BLaER1 treated with 17β-estradiol and CSF1 and Interleukin-3, amounts not matched to agents 10 nM and 100 nM (cell line): ENCODE results near the gene PRKCA.

Experiments
- H3K27ac ChIP-seq, 11 experiments: shearing (Covaris generic); formaldehyde crosslinking; 2 replicates each; pipeline ENCODE4 v1.8.1; 2022
- H3K27me3 ChIP-seq, 11 experiments: shearing (Covaris generic); formaldehyde crosslinking; 2 replicates each; pipeline ENCODE4 v1.8.1; 2022
- H3K36me3 ChIP-seq, 11 experiments: shearing (Covaris generic); formaldehyde crosslinking; 2 replicates each; pipeline ENCODE4 v1.8.1; 2022
- H3K4me1 ChIP-seq, 10 experiments: shearing (Covaris generic); formaldehyde crosslinking; 2 replicates each; pipeline ENCODE4 v1.8.1; 2022
- H3K4me2 ChIP-seq, 11 experiments: shearing (Covaris generic); formaldehyde crosslinking; 2 replicates each; pipeline ENCODE4 v1.8.1; 2022
- H3K4me3 ChIP-seq, 10 experiments: shearing (Covaris generic); formaldehyde crosslinking; 2 replicates each; pipeline ENCODE4 v1.8.1; 2022
- H3K9ac ChIP-seq, 11 experiments: shearing (Covaris generic); formaldehyde crosslinking; 2 replicates each; pipeline ENCODE4 v1.8.1; 2022
- H3K9me3 ChIP-seq, 11 experiments: shearing (Covaris generic); formaldehyde crosslinking; replicated peaks in 1 of 11; 2 replicates each; pipeline ENCODE4 v1.8.1; 2022
- H4K20me1 ChIP-seq, 11 experiments: shearing (Covaris generic); formaldehyde crosslinking; 2 replicates each; pipeline ENCODE4 v1.8.1; 2022
- Cebpa-rat ChIP-seq, 11 experiments: shearing (Covaris generic); IDR thresholded peaks; 2 replicates each; pipeline ENCODE4 v1.8.1; 2022

The PRKCA gene

DNA sequence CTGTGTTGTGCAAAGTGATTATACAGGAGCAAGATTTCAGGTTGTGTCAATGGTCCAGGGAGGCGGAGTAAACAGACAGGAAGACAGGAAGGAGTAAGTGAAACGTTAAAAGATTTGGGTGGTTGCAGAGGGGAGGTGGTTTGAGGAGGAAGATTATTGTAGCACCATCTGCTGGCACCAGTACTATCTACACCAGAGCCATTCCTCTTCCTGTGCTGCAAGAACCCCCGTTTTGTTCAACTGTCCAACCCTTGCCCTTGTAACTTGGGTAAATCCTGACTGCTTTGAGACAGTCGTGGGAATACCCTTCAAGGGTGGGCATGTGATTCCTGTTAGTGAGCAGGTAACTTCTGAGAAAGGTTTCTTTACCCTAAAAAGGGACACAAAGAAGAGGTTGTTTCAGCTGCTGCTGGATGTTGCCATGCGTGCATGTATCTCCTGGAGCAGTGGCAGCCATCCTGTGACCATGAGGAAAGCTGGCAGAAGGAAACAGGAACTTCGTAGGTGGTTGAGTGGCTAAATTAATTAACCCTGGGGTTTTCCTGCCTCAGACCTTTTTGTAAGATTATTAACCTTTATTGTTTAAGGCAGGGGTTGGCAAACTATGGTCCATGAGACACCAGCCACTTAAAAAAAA lies 124.1 kb downstream of the PRKCA start:
- Histone ChIP-seq H3K36me3 (peaks cover 0 to 21% (median 0%) of the 10 kb centered on the region in 11 experiments; a peak in 3 of 22 replicates), H3K27ac (no peak overlapping the region), H3K4me2 (peak overlapping the region in 2 of 11 experiments; percentile 4 to 13; a peak in 2 of 22 replicates), H3K9me3 (peaks cover 4 to 24% (median 12%) of the 10 kb centered on the region in 11 experiments; a peak in 18 of 22 replicates), H3K9ac (no peak overlapping the region), H4K20me1 (peaks cover 0 to 33% (median 0%) of the 10 kb centered on the region in 11 experiments; a peak in 4 of 22 replicates), H3K4me3 (no peak overlapping the region), H3K27me3 (no peaks in the 10 kb centered on the region), H3K4me1 (peaks cover 0 to 70% (median 11%) of the 10 kb centered on the region in 10 experiments; a peak in 11 of 20 replicates)
- no peak for TF ChIP-seq Cebpa-rat (IDR thresholded peaks at IDR 0.05)

DNA sequence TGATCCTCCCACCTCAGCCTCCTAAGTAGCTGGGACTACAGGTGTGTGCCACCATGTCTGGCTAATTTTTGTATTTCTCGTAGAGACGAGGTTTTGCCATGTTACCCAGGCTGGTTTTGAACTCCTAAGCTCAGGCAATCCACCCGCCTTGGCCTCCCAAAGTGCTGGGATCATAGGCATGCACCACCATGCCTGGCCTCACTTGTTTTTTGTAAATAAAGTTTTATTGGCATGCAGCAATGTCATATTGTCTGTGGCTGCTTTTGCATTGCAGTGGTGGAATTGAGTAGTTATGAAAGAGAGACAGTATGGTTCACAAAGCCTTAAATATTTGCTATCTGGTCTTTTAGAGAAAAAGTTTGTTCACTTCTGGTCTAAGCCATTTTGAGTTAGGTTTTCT lies 124.7 kb downstream of the PRKCA start:
- TF ChIP-seq Cebpa-rat (IDR thresholded peaks at IDR 0.05), result no peak
- Histone ChIP-seq H3K9ac (no peak overlapping the region), H3K4me1 (peaks cover 0 to 70% (median 14%) of the 10 kb centered on the region in 10 experiments; a peak in 11 of 20 replicates), H3K9me3 (peaks cover 4 to 24% (median 12%) of the 10 kb centered on the region in 11 experiments; a peak in 18 of 22 replicates), H3K4me3 (no peak overlapping the region), H3K27me3 (no peaks in the 10 kb centered on the region), H3K27ac (no peak overlapping the region), H3K36me3 (peaks cover 0 to 21% (median 0%) of the 10 kb centered on the region in 11 experiments; a peak in 3 of 22 replicates), H4K20me1 (peaks cover 0 to 38% (median 0%) of the 10 kb centered on the region in 11 experiments; a peak in 4 of 22 replicates), H3K4me2 (no peak overlapping the region)

DNA sequence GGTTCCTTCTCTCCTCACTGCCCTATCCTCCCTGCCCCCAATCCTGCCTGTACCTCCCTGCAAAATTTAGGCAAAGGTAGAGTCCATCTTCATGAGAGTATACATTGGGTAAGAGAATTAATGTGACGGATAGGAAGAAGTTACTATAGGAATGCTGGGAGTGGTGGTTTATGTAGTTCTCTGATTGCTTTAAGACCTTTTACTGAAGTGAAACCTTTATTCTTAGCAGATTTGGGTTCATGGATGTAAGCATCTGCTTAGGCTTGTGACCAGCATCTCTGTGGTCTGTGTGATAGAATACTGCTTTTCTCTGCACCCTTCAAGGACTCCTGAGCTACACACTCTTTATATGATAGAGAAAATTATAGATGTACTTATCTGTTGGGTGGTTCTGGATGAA lies 127.3 kb downstream of the PRKCA start:
- TF ChIP-seq Cebpa-rat (IDR thresholded peaks at IDR 0.05), result no peak
- no peak overlapping the region; a peak in 1 of 22 replicates for H3K9ac ChIP-seq
- peak overlapping the region in 3 of 11 experiments; percentile 43 to 72 (median 56); a peak in 3 of 22 replicates for H3K27ac ChIP-seq
- H3K4me1 ChIP-seq, result peaks cover 10 to 79% (median 26%) of the 10 kb centered on the region in 10 experiments
- no peaks in the 10 kb centered on the region for H3K27me3 ChIP-seq
- H3K36me3 ChIP-seq, result peaks cover 0 to 11% (median 0%) of the 10 kb centered on the region in 11 experiments; a peak in 3 of 22 replicates
- peaks cover 4 to 24% (median 12%) of the 10 kb centered on the region in 11 experiments; a peak in 18 of 22 replicates for H3K9me3 ChIP-seq
- H4K20me1 ChIP-seq, result peaks cover 0 to 54% (median 0%) of the 10 kb centered on the region in 11 experiments; a peak in 2 of 22 replicates
- peak overlapping the region in 3 of 11 experiments; percentile 68 to 90 (median 83); a peak in 7 of 22 replicates for H3K4me2 ChIP-seq
- H3K4me3 ChIP-seq, result no peak overlapping the region

DNA sequence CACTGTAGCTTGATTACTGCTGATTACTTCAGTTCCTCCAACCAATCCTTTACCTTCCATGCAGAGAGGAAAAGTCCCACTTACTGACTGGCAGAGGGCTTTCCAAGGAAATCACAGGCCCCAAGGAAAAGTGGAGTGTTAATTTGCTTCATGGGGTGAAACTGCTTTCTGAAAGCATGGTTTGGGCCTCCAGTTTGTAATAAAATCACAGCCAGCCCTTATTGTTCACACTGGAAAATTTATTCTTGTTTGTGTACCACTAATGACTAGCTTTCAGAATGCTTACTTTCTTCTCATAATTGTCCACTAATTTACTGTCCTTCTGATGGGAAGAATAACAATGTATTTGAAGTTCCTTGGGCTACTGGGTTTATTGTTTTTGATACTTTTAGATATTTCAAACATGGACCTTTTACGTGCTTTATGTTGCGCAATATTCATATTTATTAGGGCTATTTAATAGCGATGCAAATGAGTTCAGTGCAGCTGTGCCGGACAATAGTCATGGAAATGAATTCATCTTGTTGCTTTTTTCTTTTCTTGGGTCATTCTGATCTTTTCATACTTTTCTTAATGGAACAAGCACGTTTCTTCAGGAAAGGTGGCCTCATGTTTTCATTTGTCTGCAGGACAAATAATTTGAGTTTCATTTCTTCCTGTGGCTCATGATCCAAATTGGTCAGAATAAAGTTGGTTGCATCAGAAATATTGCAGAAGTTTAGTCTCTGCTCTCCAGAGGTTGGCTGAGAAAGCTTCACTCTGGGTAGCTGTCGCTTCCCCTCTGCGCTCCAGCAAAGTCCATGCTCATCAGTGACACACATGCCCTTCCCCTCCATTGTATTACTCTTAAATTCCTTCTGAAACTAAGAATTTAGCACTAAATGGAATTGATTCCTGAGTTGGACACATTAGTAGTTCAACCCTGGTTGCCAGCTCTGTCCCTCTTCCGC lies 128.7 kb downstream of the PRKCA start:
- no peaks in the 10 kb centered on the region for H3K27me3 ChIP-seq
- peaks cover 4 to 15% (median 11%) of the 10 kb centered on the region in 11 experiments; a peak in 17 of 22 replicates for H3K9me3 ChIP-seq
- H3K4me1 ChIP-seq, result peaks cover 10 to 87% (median 29%) of the 10 kb centered on the region in 10 experiments
- H3K4me3 ChIP-seq, result no peak overlapping the region
- peak overlapping the region in 3 of 11 experiments; percentile 44 to 72 (median 56); a peak in 6 of 22 replicates for H3K27ac ChIP-seq
- H3K4me2 ChIP-seq, result peak overlapping the region in 5 of 11 experiments; percentile 12 to 90 (median 68); a peak in 8 of 22 replicates
- TF ChIP-seq Cebpa-rat (IDR thresholded peaks at IDR 0.05), result peak in 8 of 11 experiments; percentile 4 to 93 (median 81); a peak in 13 of 22 replicates
- H3K36me3 ChIP-seq, result peaks cover 0 to 5% (median 0%) of the 10 kb centered on the region in 11 experiments; a peak in 1 of 22 replicates
- H4K20me1 ChIP-seq, result peaks cover 0 to 49% (median 0%) of the 10 kb centered on the region in 11 experiments; a peak in 3 of 22 replicates
- peak overlapping the region in 2 of 11 experiments; percentile 16 to 44; a peak in 3 of 22 replicates for H3K9ac ChIP-seq

DNA sequence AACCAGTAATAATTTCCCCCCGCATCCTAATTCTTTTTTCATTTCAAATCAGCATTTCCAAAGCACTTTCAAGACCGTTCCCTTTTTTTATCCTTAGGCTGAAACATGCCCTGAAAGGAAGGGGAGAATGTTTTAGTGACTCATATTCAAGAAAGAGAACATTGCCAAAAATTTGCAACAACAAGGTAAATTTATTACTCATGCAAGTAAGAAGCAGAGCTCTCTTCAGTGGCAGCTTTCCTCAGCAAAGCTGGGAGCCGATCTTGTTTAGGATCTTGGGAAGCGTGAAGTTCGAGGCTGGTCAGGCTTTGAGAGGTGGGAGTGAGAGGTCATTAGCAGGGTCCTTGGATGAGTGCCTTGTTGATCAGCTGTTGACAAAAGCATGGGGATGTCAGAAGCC lies 129.5 kb downstream of the PRKCA start:
- peak overlapping the region in 3 of 11 experiments; percentile 44 to 72 (median 56); a peak in 5 of 22 replicates for H3K27ac ChIP-seq
- H3K4me2 ChIP-seq, result peak overlapping the region in 5 of 11 experiments; percentile 12 to 90 (median 68); a peak in 8 of 22 replicates
- H3K9ac ChIP-seq, result peak overlapping the region in 2 of 11 experiments; percentile 16 to 44; a peak in 3 of 22 replicates
- peaks cover 15 to 90% (median 35%) of the 10 kb centered on the region in 10 experiments for H3K4me1 ChIP-seq
- no peaks in the 10 kb centered on the region for H3K27me3 ChIP-seq
- H3K4me3 ChIP-seq, result no peak overlapping the region
- H4K20me1 ChIP-seq, result peaks cover 0 to 46% (median 0%) of the 10 kb centered on the region in 11 experiments; a peak in 4 of 22 replicates
- H3K9me3 ChIP-seq, result peaks cover 0 to 7% (median 3%) of the 10 kb centered on the region in 11 experiments; a peak in 14 of 22 replicates
- TF ChIP-seq Cebpa-rat (IDR thresholded peaks at IDR 0.05), result no peak
- peaks cover 0 to 4% (median 0%) of the 10 kb centered on the region in 11 experiments; a peak in 1 of 22 replicates for H3K36me3 ChIP-seq

DNA sequence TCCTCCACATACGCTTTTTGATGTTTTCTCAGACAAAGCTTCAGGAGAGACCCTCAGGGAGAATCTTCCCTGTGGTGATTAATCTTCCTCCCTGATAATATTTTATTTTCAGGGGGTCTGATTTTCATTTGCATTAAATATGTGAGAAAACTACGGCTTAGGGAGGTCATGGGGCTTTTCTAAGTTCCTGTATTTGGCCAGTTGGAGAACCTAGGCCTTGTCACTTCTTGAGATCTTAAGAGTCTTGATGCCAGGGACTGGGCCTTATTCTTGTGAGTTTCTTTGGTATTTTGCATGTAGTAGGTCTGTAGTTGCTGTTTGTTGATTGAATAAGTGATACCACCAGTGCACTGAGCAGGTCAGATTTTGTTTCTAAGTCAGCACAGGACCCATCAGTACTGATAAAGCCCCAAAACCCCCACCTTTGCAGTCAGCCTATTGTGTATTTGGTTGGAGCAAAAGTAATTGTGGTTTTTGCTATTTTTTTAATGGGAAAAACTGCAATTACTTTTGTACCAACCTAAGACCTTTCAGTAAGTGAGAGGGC lies 130.1 kb downstream of the PRKCA start:
- Histone ChIP-seq H3K4me2 (peak overlapping the region; percentile 25 to 90 (median 48); a peak in 19 of 22 replicates), H3K36me3 (no peaks in the 10 kb centered on the region; a peak in 1 of 22 replicates)

DNA sequence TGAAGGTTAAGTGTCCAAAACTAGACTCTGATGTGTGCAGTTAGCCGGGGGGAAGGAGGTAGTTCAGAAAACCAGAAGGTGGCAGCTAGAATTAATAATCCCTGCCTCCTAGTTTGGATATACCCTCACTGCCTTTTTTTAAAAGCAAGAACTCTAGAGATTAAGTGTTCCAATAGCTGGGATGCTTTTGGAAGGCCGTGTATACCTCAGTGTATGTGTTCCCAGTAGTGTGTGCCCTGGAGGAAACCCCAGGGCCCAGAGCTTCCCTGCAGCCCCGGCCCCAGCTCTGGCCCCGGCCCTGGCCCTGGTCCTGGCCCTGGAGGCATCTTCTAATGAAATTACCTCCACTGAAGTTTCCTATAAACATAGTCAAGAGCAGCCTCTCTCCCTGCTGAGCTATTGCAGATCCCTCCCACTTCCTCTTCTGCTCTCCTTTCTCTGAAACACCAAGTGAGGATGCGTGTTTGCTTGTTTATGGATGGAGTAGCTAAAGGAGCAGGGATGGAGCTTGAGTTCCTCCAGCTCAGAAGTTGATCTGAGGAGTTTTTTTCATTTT lies 130.7 kb downstream of the PRKCA start:
- no peaks in the 10 kb centered on the region for H3K27me3 ChIP-seq
- peaks cover 25 to 99% (median 46%) of the 10 kb centered on the region in 10 experiments for H3K4me1 ChIP-seq
- peak overlapping the region in 1 of 11 experiments; percentile 16; a peak in 1 of 22 replicates for H3K9ac ChIP-seq
- H3K4me3 ChIP-seq, result no peak overlapping the region
- H3K9me3 ChIP-seq, result no peaks in the 10 kb centered on the region; a peak in 1 of 22 replicates
- H3K27ac ChIP-seq, result peak overlapping the region in 4 of 11 experiments; percentile 1 to 72 (median 50); a peak in 6 of 22 replicates
- peak overlapping the region; percentile 25 to 90 (median 48) for H3K4me2 ChIP-seq
- no peak for TF ChIP-seq Cebpa-rat (IDR thresholded peaks at IDR 0.05)
- peaks cover 0 to 46% (median 0%) of the 10 kb centered on the region in 11 experiments; a peak in 4 of 22 replicates for H4K20me1 ChIP-seq
- H3K36me3 ChIP-seq, result no peaks in the 10 kb centered on the region; a peak in 1 of 22 replicates

More for the DNA sequence above, 130.1 kb downstream of the PRKCA start:
- peaks cover 0 to under 1% (median 0%) of the 10 kb centered on the region in 11 experiments; a peak in 1 of 22 replicates for H3K9me3 ChIP-seq
- no peak for TF ChIP-seq Cebpa-rat (IDR thresholded peaks at IDR 0.05)
- no peak overlapping the region for H3K4me3 ChIP-seq
- H4K20me1 ChIP-seq, result peaks cover 0 to 42% (median 0%) of the 10 kb centered on the region in 11 experiments; a peak in 4 of 22 replicates
- H3K9ac ChIP-seq, result peak overlapping the region in 2 of 11 experiments; percentile 16 to 44; a peak in 1 of 22 replicates
- H3K4me1 ChIP-seq, result peaks cover 20 to 95% (median 41%) of the 10 kb centered on the region in 10 experiments
- H3K27me3 ChIP-seq, result no peaks in the 10 kb centered on the region
- H3K27ac ChIP-seq, result peak overlapping the region in 4 of 11 experiments; percentile 1 to 72 (median 50); a peak in 7 of 22 replicates
